ENCODE measurements around the gene HINT3.
"Not testable (repeated sequence)": the region's sequence is repeated elsewhere in the genome, so short reads cannot be mapped to it uniquely, and the experiment has no call there.

The HINT3 gene

DNA sequence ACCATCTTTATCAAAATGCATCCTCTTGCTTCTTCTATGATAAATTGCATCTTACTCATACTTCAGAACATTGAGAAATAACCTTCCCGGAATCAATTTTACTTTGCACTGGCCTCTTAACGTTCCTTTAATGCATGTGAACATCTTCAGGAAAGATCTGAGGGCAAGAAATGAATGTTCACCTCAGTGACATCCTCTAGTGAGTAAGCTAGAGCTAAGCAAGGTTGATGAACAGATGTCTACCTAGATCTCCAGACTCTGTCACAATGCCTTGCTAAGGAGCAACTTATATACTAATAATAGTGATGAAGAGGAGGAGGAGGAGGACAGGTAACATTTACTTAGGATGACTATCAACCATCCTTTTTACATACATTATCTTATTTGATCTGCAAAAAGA is 16.8 kb upstream of the HINT3 start:
- no peak for DNase-seq (ENCODE audit: low read depth in 1 of 2, low spot score in 1 of 2)

DNA sequence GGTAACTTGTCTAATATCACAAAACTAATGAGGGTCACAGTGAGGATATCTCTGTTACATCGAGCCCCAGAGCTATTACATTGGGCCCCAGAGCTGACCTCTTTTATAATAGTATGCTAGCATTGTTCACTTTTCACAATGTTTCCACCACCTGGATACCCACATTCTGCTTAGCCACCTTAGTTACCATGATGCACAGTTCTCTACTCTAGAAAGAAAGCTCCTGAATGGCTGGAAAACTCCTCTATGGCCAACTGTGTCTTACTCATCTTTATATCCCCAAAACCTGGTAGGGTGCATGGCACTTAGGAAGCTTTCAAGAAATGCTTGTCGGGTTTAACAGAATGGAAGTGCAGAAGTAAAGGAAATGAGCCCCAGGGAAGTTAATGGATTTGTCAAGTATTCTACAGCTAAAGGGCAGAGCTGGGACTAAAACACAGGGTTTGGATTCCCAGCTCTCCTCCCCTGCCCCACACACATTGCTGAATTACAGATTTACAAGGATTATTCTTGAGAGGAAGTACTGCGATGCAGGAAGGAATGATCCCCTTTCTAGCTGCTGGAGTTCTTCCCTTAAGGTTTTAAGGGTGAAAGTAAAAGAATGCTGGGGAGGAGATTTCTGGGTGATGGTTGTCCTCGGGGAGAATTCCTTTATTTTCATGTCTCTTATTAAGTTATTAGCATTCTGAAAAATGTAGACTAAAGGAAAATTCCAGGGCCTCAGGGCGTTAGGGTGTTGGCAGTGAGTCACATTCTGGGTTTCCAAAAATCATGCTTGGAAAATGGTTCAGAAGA is 16.1 kb upstream of the HINT3 start:
- DNase-seq (ENCODE audit: low read depth in 1 of 2, low spot score in 1 of 2) = no peak

DNA sequence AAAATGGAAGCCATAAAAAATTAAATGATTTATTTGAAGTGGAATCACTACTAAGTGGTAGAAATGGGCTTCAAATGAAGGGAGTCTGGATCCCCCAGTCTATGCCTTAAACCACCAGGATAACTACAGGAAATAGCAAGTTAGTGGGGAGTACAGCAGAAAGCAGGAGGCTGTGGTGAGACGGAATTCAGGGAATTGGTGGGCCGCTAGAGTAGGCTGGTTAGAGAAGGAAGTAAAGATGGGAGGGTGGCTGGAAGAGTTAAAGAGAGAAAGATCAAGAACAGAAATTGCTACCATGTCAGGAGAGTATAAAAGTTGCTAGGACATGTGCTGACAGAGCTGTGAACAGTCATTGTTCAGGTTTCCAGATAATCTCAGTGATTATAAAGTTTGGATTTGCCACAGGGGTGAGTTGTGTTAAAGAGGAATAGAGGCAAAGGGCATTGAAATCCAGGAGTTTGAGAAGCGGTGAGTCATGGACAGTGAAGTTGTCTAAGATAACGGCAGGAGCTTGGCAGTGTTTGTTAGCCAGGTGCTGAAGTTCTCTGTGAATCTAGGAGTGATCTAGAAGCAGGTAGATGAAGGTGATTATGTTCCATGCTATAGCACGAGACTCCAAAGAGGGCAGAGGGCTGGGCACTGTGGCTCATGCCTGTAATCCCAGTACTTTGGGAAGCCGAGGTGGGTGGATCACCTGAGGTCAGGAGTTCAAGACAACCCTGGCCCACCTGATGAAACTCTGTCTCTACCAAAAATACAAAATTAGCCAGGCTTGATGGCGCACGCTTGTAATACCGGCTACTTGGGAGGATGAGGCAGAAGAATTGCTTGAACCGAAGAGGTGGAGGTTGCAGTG is 13.7 kb upstream of the HINT3 start:
- DNase-seq (ENCODE audit: low read depth in 1 of 2, low spot score in 1 of 2) = no peak

DNA sequence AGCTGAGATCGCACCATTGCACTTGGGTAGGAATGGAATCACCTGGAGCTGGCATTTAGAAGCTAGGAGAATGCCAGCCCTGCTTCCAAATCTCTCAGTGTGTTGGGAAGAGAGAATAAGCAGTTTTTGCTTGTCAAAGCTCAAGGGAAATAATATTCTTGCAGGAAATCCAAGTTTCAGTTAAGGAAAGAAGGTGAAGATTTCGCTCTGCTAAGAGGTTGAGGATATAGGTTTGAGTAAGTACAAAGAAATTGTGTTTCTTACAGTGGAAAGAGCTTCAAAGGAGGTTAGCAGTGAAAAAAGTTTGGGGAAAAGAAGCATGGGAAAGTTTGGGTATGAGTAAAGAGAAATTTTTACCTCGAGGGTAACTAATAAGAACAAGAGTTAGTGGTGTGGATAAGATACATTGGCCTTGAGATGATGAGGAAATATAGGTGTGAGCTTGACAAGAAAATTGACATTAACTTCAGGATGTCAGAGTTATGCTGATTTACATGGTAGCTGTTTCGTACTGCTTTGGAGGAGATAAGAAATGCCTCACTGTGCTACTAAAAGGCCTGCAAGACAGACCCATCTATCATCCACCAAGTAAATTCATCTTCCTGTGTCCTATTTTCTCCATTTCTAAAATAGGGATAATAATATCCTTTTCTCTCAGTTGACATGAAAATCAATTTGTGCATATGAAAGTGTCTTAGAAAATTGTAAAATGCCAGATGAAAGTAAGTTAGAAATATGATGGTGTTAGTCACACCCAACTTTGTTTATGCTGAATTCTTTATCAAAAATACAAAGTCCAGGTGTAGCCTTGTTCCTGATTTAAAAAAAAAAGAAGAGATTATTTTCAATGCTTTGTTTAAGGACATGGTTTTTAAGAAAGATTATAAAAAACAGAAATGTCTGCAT is 12.8 kb upstream of the HINT3 start:
- DNase-seq (ENCODE audit: low read depth in 1 of 2, low spot score in 1 of 2) = no peak

DNA sequence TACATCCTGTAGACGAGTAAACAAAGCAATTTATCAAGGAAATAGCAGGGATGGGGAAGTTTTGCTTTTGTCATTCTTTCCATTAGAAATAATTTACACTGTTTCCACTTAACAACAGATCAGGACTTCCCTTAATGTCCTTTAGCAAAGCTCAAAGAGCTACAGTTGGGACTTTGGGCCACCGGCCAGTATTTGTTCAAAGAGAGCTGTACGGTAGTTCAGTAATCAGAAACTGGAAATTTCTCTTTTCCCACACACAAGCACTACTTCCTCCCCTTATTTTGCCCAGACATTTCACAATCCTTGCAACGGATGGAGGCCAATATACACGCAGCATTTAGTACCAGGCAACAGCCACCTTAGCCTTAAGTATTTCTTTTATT is 12.1 kb upstream of the HINT3 start:
- no peak for DNase-seq (ENCODE audit: low read depth in 1 of 2, low spot score in 1 of 2)

DNA sequence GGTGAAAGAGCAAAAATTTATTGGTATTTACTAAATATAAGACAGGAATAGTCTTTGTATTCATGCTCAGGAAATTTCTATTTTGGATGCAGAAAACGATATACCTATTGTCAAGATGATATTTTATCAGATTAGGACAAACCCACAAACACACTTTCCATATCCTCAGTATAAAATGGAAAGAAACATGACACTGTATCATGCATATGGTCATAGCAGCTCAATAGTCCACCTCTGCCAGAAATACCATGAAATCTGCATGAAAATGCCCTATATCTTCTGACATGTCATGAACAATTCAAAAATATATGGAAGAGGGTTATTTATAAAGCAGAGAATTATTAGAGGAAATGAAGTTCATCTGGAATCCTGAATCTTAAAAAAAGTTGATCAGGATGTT is 11.7 kb upstream of the HINT3 start:
- no peak for DNase-seq (ENCODE audit: low read depth in 1 of 2, low spot score in 1 of 2)

DNA sequence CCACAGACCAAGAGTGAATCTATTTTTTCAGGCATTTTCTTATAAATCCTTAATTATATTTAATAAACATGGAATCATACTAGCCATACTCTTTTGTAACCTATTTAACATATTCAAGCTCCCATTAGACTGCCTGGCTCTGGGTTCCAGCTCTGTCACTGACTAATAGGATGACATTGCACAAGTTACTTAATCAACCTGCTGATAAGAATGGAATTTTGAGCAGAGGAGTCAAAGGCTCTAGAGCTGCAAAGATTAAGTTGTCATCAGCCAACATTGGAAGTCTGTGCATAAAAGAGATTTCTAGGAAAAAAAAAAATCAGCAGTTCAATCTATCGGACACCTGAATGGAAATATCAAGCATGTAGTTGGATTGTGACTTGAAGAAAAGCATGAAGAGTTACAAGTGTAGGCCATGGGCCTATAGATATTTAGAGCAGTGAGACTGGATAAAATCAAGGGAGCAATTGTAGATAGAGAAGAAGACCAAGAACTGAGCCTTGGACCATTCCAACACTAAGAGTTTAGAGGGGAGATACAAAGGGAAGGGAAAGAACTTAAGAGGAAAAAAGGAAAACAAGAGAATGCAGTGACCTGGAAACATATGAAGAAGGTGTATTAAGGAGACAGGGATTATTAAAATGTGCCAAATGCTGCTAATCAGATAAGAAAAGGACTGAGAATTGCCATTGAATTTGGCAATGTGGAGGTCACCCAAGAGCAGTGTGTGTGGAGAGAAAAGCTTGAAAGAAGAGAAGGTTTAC is 11.0 kb upstream of the HINT3 start:
- DNase-seq (ENCODE audit: low read depth in 1 of 2, low spot score in 1 of 2) = no peak

DNA sequence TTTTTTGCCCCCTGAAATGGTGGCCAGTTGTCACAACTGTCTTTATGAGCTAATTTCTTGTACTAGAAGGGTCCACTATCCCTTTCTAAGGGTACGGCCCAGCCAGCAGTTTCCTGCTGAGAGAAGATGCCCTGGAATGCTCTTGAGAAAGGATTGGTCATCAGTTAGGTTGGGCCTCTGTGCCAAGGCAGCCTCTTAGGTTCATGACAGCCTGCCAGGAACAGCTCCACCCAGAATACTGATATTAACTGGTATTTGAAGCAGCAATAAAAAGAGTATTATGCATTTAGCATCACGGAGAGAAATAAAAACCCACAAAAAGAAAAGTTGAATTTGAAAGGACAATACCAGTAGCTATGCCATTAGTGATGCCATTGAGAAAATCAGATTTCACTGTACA is 9.0 kb upstream of the HINT3 start:
- DNase-seq (ENCODE audit: low read depth in 1 of 2, low spot score in 1 of 2) = no peak

DNA sequence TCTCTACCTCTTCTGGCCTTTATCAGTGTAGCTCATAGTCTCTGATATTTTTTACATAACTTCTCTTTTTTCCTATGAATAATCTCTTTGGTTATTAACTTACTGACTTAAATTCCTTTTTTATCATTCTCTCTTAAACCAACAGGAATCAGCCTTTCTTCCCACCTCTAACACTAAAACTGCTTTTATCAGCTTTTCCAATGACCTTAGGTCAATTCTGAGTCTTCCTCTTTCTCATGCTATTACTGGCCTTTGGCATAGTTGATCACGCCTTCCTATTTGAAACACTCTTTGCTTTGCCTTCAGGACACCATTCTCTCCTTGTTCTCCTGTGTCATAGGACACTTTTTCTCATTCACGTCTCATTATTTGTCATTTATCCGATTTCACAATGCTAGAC is 8.1 kb upstream of the HINT3 start:
- no peak for DNase-seq (ENCODE audit: low read depth in 1 of 2, low spot score in 1 of 2)

DNA sequence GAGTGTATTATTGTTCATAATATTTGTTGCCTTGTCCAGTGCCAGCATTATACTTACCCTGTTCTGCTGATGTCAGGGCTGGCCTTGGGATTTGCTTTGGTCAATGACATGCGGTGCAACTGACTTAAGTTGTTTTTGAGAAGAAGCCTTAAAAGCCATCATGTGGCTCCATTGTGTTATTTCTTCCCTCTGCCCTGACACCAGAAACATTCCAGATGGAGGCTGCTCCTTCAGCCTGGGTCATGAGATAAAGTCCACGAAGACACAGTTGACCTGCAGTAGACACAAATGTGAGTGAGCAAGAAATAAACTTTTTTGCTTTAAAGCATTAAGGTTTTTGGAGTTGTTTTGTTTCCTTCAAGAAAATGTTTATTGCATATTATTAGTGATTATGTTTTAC is 7.5 kb upstream of the HINT3 start:
- DNase-seq (ENCODE audit: low read depth in 1 of 2, low spot score in 1 of 2) = no peak

DNA sequence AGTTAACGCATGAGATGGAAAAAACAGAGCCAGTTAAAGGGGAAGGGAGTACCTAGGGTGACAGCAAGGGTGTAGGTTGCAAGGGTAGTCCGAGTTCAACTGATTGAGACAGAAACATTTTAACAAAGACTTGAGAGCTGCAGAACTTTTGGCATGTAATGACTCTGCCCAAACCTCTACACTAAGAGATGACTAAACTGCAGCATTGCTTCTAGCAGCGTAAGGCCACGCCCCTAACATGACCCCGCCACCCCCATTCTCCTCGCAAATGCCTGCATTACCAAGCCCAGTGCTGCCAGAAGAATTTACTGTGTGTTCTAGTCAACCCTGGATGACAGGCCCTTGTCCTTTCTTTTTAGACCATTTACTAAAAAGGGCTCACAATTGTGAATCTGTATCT is 6.3 kb upstream of the HINT3 start:
- no peak for DNase-seq (ENCODE audit: low read depth in 1 of 2, low spot score in 1 of 2)

DNA sequence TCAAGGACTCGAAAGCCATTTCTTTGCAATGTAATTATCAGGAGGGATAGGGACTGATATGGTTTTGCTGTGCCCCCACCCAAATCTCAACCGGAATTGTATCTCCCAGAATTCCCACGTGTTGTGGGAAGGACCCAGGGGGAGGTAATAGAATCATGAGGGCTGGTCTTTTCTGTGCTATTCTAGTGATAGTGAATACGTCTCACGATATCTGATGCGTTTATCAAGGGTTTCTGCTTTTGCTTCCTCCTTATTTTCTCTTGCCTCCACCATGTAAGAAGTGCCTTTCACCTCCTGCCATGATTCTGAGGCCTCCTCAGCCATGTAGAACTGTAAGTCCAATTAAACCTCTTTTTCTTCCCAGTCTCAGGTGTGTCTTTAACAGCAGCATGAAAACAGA is 5.9 kb upstream of the HINT3 start:
- not testable (repeated sequence) for DNase-seq (ENCODE audit: low read depth in 1 of 2, low spot score in 1 of 2)

DNA sequence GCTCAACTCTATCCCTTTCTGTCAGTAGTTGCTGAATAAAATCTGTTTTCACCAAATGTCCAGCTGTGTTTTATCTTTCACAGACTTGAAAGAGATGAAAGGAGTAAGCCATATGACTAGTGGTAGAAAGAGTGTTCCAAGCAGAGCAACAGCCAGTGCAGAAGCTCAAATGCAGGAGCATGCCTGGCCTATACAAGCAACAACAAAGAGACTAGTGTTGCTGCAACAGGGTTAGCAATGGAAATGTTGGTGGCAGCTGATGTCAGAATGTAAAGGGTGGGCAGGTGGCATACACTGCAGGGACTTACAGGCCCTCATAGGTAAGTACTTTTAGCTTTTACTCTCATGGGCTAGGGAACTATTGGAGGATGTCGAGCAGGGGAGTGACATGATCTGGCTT is 5.2 kb upstream of the HINT3 start:
- DNase-seq (ENCODE audit: low read depth in 1 of 2, low spot score in 1 of 2) = no peak

DNA sequence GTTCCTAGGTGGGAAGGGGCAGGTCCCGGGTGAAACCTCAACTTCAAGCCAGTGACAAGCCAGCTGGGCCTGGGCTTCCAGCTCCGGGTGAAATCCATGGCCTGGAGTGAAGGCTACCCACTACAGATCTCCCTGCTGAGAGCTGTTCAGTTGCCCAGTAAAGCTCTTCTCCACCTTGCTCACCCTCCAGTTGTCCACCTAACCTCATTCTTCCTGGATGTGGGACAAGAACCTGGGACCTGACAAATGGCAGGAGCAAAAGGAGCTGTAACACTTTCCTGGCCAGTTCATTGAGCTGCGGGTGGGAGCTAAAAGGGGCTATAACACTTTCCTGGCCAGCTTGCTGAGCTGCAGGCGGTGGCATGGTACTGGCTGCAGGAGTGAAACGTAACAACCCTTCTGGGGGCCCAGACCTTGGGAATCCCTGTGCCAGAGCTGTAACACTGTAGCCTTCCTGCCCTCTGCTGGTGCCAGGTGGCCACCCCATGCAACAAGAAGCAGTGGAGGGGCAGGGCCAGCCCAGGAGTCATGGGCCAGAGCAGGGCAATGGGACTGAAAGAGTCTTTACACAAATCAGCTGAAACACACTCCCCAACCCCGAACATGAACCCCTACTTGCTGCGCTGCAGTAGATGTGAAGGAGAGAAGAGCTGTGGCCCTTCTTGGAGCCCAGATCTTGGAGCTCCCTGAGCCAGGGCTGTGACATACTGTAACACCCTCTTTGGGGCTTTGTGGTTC is 3.6 kb upstream of the HINT3 start:
- no peak for DNase-seq (ENCODE audit: low read depth in 1 of 2, low spot score in 1 of 2)

DNA sequence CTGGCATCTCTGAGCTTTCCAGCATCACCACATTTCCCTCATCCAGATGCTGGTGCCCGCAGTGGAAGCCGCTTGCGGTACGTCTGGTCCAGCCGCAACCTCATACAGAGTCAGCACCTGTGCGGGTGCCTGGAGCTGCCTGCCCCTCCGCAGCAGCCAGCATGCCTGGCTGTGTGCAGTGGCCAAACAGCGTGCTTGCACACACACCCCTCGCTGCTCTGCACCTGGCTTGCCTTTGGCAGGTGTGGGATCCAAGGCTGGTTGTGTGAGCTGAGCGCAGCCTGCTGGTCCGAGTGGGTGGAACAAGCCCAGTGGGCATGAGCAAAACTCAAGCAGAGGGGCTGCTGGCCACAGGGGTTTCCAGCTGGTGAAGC is 3.1 kb upstream of the HINT3 start:
- no peak for DNase-seq (ENCODE audit: low read depth in 1 of 2, low spot score in 1 of 2)

DNA sequence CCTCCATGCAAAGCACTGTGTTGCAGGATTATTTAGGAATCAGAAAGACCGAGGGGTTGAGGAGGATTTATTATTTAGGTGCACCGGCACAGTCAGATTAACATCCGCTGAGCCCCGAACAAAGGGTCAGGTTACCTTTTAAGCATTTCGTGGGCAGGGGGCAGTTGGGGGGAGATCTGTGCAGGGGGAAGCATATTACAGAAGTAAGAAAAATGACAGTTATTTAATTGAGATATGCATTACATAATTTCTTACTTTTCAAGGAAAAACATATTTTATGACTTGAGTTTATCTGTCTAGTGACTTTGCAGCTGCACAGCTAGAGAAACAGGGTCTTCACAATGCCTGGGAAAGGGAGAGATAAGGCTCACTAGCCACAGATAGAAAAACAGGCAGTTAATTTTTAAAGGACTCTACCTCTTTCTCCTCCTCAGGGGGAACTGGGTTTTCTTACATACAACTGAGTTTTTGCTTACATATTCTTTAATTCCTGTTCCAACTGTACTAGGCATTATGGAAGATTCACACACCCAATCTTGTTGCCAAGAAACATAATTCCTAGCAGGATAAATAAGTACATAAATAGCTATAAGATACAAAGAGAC is 1.7 kb upstream of the HINT3 start:
- DNase-seq (ENCODE audit: low read depth in 1 of 2, low spot score in 1 of 2) = no peak

DNA sequence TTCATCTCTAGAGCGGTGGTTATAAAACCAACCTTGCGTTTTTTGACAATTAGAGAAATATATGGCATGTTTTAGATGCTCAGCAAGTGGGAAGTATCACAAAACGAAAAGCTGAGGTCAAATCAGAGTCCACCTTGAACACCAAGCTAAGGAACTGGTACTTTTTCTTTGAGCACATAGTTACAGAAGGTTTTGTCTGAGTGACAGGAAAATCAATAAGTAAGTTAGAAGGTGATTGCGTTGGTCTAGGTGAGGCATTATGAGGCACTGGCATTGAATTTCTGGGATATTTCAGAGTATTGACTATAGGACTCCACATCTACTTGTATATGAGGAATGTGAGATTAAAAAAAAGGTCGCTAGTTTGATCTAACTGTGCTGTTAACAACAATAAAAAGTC is 597 bp upstream of the HINT3 start:
- no peak for DNase-seq (ENCODE audit: low read depth in 1 of 2, low spot score in 1 of 2)

DNA sequence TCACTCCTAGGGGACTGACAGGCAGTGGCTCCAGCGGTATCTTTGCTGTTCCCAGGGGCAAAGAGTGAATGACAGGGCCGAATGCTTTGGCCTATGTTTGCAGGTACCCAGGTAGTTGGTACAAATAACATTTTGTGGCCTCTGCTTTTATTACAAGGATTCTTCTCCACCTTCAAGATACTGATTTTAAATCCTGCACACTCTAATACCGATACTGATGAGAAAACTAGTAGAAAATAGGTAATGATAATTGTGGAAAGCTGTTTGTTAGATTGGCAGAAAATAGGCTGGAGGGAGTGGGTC is 772 bp downstream of the HINT3 start:
- DNase-seq (ENCODE audit: low read depth in 1 of 2, low spot score in 1 of 2) = no peak

DNA sequence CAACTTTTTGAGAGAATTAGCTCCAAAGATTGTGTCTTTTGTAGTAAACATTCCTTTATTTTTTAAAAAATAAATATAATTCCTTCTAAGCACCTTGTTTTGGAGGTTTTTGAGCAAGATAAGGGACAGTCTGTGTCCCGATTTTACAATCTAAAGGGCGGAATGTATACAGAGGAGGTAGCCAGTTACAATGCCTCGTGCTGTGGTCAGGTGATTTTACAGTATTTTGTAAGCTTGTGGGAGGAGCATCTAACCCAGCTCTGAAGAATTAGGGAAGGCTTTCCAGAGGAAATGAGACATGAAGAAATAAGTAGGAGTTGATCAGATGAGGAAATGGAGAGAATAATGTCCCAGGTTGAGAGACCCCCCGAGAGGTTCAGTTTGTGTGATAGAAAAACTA is 1.3 kb downstream of the HINT3 start:
- no peak for DNase-seq (ENCODE audit: low read depth in 1 of 2, low spot score in 1 of 2)

DNA sequence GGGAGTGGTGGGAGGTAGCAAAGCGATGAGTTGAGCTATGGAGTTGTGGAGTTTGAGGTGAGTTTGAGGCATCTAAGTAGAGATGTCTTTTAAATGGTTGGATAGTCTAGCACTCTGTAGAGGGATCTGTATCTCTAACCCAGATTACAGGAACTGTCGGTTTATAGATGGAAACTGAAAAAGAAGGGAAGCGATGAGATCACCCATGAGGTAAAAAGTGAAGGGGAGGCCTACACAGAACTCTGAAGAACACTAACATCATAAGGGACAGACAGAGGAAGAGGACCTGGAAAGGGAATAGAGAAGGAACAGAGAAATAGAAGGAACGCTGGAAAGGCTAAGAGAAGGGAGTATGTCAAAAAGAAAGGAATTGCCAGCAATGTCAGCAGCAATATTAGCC is 2.5 kb downstream of the HINT3 start:
- no peak for DNase-seq (ENCODE audit: low read depth in 1 of 2, low spot score in 1 of 2)

Measured in activated CD4-positive, alpha-beta T cell treated with anti-CD3 and anti-CD28 coated beads, Interleukin-2, amount 50 U/mL, for 24 hours (primary cell).